HepG2 (cell line): ENCODE measurements around the gene NCKIPSD. TPM values are rescaled to one million over a fixed set of nuclear protein-coding genes. Genes with fewer than 3 reads are reported as not detected.

Experiments
- ARNT2 ChIP-seq: sonication (generic); formaldehyde crosslinking; IDR thresholded peaks from 2 replicates; pipeline ENCODE4 v1.8.0; 2022; ENCODE audit warnings: mild to moderate bottlenecking, low read depth, missing genetic modification reagents, moderate library complexity
- BHLHE40 ChIP-seq: IDR thresholded peaks from 2 replicates; pipeline ENCODE4 v1.6.1; 2011; ENCODE audit warnings: low read length, improper control_type of control experiment
- HDAC2 ChIP-seq: sonication (generic); formaldehyde crosslinking; IDR thresholded peaks from 2 replicates; pipeline ENCODE4 v1.4.0; 2020; ENCODE audit warnings: missing genetic modification reagents
- HNRNPK ChIP-seq: fragments of 200-400 bp; formaldehyde crosslinking; IDR thresholded peaks from 2 replicates; pipeline ENCODE4 v1.6.1; 2018; ENCODE audit warnings: low read length, low read depth, moderate library complexity, mild to moderate bottlenecking; ENCODE audit not compliant: poor library complexity, severe bottlenecking
- MATR3 ChIP-seq: sonication (generic); formaldehyde crosslinking; IDR thresholded peaks from 2 replicates; pipeline ENCODE4 v1.4.0; 2020; ENCODE audit warnings: missing genetic modification reagents
- MED13 ChIP-seq: sonication (generic); formaldehyde crosslinking; IDR thresholded peaks from 2 replicates; pipeline ENCODE4 v1.5.0; 2020; ENCODE audit warnings: missing genetic modification reagents
- MIXL1 ChIP-seq: IDR thresholded peaks from 2 replicates; pipeline ENCODE4 v1.6.1; 2016
- NFIC ChIP-seq: IDR thresholded peaks from 2 replicates; pipeline ENCODE4 v1.6.1; 2012; ENCODE audit warnings: mild to moderate bottlenecking, low read length, inconsistent platforms
- ONECUT2 ChIP-seq: sonication (generic); formaldehyde crosslinking; IDR thresholded peaks from 2 replicates; pipeline ENCODE4 v1.4.0; 2020; ENCODE audit warnings: missing genetic modification reagents
- PAF1 ChIP-seq: IDR thresholded peaks from 2 replicates; pipeline ENCODE4 v1.6.1; 2016; ENCODE audit warnings: missing genetic modification reagents, missing compliant biosample characterization
- PCBP1 ChIP-seq: fragments of 200-400 bp; formaldehyde crosslinking; IDR thresholded peaks from 2 replicates; pipeline ENCODE4 v1.6.1; 2017; ENCODE audit warnings: mild to moderate bottlenecking, low read depth, low read length, borderline replicate concordance
- PRMT3 ChIP-seq: sonication (generic); formaldehyde crosslinking; IDR thresholded peaks from 2 replicates; pipeline ENCODE4 v1.8.1; 2022; ENCODE audit warnings: low read depth, mild to moderate bottlenecking, moderate library complexity, missing genetic modification reagents, borderline replicate concordance
- SP5 ChIP-seq: IDR thresholded peaks from 2 replicates; pipeline ENCODE4 v1.6.1; 2016; ENCODE audit warnings: low read depth, borderline replicate concordance
- SRSF1 ChIP-seq: fragments of 200-400 bp; formaldehyde crosslinking; optimal IDR thresholded peaks from 2 replicates; pipeline ENCODE3; 2017; ENCODE audit warnings: mild to moderate bottlenecking, low read depth, low read length, moderate library complexity
- TBX2 ChIP-seq: sonication (generic); formaldehyde crosslinking; IDR thresholded peaks from 2 replicates; pipeline ENCODE4 v1.5.0; 2020; ENCODE audit warnings: missing genetic modification reagents, mild to moderate bottlenecking, borderline replicate concordance
- ZKSCAN8 ChIP-seq: IDR thresholded peaks from 2 replicates; pipeline ENCODE4 v1.6.1; 2016; ENCODE audit warnings: borderline replicate concordance, missing genetic modification reagents, missing compliant biosample characterization
- ZNF3 ChIP-seq: IDR thresholded peaks from 2 replicates; pipeline ENCODE4 v1.7.0; 2017; ENCODE audit warnings: inconsistent platforms
- ZNF781 ChIP-seq: sonication (generic); formaldehyde crosslinking; IDR thresholded peaks from 2 replicates; pipeline ENCODE4 v1.5.1; 2020; ENCODE audit warnings: borderline replicate concordance, mild to moderate bottlenecking, missing genetic modification reagents; ENCODE audit errors: not compliant biosample characterization
- polyA plus RNA-seq, 8 experiments: library from polyadenylated mRNA; depleted of rRNA in 3 of 8; stranded (reverse) in 7 of 8; unstranded in 1 of 8; fragments of >200 nt; fragmentation: Illumina TruSeq in 4 of 8; extraction: Trizol in 4 of 8; gene quantifications; 2 replicates each; pipeline versions ENCODE4 v1.2.1 to v1.2.3, GENCODE V29; 2011 to 2016; ENCODE audit warnings: low read depth in 4 of 8, missing spikeins in 1 of 8, mixed read lengths in 1 of 8; ENCODE audit not compliant: insufficient read depth in 1 of 8
- total RNA-seq, 5 experiments: library from RNA; depleted of rRNA; stranded (reverse); fragments of >200 nt; fragmentation: Illumina TruSeq; extraction: Trizol; gene quantifications; 2 replicates each; pipeline ENCODE4 v1.2.3, GENCODE V29; 2016; ENCODE audit warnings: low read depth in 1 of 5
- TF ChIP-seq, protein P1 (sequence below): sonication (generic); formaldehyde crosslinking; IDR thresholded peaks from 2 replicates; pipeline ENCODE4 v1.4.0; 2020; ENCODE audit warnings: mild to moderate bottlenecking, missing genetic modification reagents, borderline replicate concordance
- TF ChIP-seq, protein P2 (sequence below): fragments of 450-650 bp; IDR thresholded peaks from 2 replicates; pipeline ENCODE4 v1.6.1; 2016
- TF ChIP-seq, protein P3 (sequence below): sonication (generic); formaldehyde crosslinking; IDR thresholded peaks from 2 replicates; pipeline ENCODE4 v1.8.1; 2022; ENCODE audit warnings: mild to moderate bottlenecking, missing genetic modification reagents
- TF ChIP-seq, protein P4 (sequence below): sonication (generic); formaldehyde crosslinking; IDR thresholded peaks from 2 replicates; pipeline ENCODE4 v1.8.0; 2022; ENCODE audit warnings: mild to moderate bottlenecking, missing genetic modification reagents, moderate library complexity

NCKIPSD gene
- total and polyA plus RNA-seq, 2 of the 13 experiments (the other 11 are each of a cell fraction or from before 2014, with no cell fraction given): 13.5 to 35.2 TPM

DNA sequence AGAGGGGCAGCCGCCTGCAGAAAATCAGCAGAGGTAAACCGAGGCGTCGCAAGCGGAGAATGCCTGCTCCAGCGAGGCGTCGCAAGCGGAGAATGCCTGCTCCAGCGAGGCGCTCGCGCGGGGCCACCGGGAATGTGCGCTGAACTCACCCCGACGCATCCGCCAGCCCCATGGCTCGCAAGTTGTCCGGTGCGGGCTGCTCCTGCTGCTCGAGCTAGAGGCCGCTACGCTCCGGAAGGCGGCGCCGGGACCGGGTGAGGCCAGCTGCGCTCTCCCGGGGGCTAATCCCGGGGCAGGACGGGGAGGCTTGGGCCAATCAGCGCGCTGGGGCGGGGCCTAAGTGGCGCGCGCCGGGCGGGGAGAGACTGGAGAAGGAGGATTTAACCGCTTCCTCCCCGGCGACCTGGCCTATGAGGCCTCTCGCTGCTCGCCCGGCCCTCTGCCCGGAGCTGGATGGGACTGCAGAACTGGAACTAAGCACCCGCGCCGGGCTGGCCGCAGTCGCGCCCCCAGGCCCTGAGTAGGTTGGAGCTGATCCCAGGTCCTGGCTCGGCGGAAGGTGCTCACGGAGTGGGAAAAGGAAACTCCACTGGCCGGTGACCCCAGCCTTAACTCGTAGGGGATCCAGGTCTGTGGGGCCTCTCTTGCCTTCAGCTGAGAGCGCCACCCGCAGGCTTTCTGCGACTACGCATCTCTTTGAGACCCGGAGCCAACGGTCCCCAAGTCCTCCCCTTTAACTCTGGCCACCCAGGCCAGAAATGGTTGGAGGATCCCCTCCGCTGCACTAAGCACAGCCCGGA, 50.3 kb downstream of the NCKIPSD start, which contains the start of gene SLC26A6 (continued):
- TF ChIP-seq, protein P1, sequence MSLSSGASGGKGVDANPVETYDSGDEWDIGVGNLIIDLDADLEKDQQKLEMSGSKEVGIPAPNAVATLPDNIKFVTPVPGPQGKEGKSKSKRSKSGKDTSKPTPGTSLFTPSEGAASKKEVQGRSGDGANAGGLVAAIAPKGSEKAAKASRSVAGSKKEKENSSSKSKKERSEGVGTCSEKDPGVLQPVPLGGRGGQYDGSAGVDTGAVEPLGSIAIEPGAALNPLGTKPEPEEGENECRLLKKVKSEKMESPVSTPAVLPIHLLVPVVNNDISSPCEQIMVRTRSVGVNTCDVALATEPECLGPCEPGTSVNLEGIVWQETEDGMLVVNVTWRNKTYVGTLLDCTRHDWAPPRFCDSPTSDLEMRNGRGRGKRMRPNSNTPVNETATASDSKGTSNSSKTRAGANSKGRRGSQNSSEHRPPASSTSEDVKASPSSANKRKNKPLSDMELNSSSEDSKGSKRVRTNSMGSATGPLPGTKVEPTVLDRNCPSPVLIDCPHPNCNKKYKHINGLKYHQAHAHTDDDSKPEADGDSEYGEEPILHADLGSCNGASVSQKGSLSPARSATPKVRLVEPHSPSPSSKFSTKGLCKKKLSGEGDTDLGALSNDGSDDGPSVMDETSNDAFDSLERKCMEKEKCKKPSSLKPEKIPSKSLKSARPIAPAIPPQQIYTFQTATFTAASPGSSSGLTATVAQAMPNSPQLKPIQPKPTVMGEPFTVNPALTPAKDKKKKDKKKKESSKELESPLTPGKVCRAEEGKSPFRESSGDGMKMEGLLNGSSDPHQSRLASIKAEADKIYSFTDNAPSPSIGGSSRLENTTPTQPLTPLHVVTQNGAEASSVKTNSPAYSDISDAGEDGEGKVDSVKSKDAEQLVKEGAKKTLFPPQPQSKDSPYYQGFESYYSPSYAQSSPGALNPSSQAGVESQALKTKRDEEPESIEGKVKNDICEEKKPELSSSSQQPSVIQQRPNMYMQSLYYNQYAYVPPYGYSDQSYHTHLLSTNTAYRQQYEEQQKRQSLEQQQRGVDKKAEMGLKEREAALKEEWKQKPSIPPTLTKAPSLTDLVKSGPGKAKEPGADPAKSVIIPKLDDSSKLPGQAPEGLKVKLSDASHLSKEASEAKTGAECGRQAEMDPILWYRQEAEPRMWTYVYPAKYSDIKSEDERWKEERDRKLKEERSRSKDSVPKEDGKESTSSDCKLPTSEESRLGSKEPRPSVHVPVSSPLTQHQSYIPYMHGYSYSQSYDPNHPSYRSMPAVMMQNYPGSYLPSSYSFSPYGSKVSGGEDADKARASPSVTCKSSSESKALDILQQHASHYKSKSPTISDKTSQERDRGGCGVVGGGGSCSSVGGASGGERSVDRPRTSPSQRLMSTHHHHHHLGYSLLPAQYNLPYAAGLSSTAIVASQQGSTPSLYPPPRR (CRISPR knock-in tag): no peak
- TF ChIP-seq PRMT3 (CRISPR knock-in tag) (no peak), TBX2 (CRISPR knock-in tag) (peak; percentile 55), ZKSCAN8 (CRISPR knock-in tag) (no peak), ZNF781 (CRISPR knock-in tag) (no peak), PAF1 (CRISPR knock-in tag) (no peak), MED13 (no peak), NFIC (no peak), MIXL1 (CRISPR knock-in tag) (no peak), PCBP1 (no peak; the same call in 1 of the 2 replicates), ONECUT2 (CRISPR knock-in tag) (no peak), BHLHE40 (no peak), SRSF1 (peak; percentile 62), ARNT2 (CRISPR knock-in tag) (peak; percentile 61), SP5 (0 out of 2 replicates have a peak, but pooled peaks have one; percentile 25), ZNF3 (CRISPR knock-in tag) (0 out of 2 replicates have a peak, but pooled peaks have one; percentile 57), HNRNPK (peak; percentile 86), MATR3 (CRISPR knock-in tag) (no peak), HDAC2 (CRISPR knock-in tag) (no peak; the same call in 1 of the 2 replicates)
- TF ChIP-seq, protein P2, sequence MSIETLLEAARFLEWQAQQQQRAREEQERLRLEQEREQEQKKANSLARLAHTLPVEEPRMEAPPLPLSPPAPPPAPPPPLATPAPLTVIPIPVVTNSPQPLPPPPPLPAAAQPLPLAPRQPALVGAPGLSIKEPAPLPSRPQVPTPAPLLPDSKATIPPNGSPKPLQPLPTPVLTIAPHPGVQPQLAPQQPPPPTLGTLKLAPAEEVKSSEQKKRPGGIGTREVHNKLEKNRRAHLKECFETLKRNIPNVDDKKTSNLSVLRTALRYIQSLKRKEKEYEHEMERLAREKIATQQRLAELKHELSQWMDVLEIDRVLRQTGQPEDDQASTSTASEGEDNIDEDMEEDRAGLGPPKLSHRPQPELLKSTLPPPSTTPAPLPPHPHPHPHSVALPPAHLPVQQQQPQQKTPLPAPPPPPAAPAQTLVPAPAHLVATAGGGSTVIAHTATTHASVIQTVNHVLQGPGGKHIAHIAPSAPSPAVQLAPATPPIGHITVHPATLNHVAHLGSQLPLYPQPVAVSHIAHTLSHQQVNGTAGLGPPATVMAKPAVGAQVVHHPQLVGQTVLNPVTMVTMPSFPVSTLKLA: no peak
- TF ChIP-seq, protein P3, sequence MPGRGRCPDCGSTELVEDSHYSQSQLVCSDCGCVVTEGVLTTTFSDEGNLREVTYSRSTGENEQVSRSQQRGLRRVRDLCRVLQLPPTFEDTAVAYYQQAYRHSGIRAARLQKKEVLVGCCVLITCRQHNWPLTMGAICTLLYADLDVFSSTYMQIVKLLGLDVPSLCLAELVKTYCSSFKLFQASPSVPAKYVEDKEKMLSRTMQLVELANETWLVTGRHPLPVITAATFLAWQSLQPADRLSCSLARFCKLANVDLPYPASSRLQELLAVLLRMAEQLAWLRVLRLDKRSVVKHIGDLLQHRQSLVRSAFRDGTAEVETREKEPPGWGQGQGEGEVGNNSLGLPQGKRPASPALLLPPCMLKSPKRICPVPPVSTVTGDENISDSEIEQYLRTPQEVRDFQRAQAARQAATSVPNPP (CRISPR knock-in tag): peak; percentile 85
- TF ChIP-seq, protein P4, sequence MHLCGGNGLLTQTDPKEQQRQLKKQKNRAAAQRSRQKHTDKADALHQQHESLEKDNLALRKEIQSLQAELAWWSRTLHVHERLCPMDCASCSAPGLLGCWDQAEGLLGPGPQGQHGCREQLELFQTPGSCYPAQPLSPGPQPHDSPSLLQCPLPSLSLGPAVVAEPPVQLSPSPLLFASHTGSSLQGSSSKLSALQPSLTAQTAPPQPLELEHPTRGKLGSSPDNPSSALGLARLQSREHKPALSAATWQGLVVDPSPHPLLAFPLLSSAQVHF (CRISPR knock-in tag): peak; percentile 83; the same call in 1 of the 2 replicates
